Measurements from ENCODE around the gene ADAMTS14.

GRCh38 chr10:70699063-70699658 is 26.9 kb downstream of the ADAMTS14 start:
- TF ChIP-seq CTCF (IDR thresholded peaks at IDR 0.05) (no peak), POLR2A (IDR thresholded peaks at IDR 0.05) (no peak)

All from body of pancreas (tissue), 4 donors.